Omental fat pad (tissue), 4 donors: ENCODE measurements around the gene ANKRD63. TPM values are rescaled to one million over a fixed set of nuclear protein-coding genes. Genes with fewer than 3 reads are reported as not detected.

Experiments used
- ATAC-seq: fragments of 150-250 bp; one replicate; pipeline ENCODE4 v1.9.1; 2016; ENCODE audit warnings: mild to moderate bottlenecking, moderate library complexity; ENCODE audit not compliant: low FRiP score
- DNase-seq: peaks from one replicate; pipeline ENCODE4 v3.0.0-alpha.2; 2019; ENCODE audit warnings: low spot score
- total RNA-seq, 4 donors: library from RNA; depleted of rRNA; stranded (reverse); fragments of >200 nt; gene quantifications; one replicate each; pipeline ENCODE4 v1.1.0, GENCODE V29; 2016
- TF ChIP-seq, protein P1 (sequence below), 3 donors: fragments of 450-650 bp; IDR thresholded peaks; one replicate each; pipeline ENCODE4 v1.5.1; 2016 to 2017; ENCODE audit warnings: antibody characterized with exemption in 3 of 3, mild to moderate bottlenecking in 3 of 3, moderate library complexity in 2 of 3

ANKRD63 gene
- total RNA-seq, 4 donors from 2014 or later = not detected

DNA sequence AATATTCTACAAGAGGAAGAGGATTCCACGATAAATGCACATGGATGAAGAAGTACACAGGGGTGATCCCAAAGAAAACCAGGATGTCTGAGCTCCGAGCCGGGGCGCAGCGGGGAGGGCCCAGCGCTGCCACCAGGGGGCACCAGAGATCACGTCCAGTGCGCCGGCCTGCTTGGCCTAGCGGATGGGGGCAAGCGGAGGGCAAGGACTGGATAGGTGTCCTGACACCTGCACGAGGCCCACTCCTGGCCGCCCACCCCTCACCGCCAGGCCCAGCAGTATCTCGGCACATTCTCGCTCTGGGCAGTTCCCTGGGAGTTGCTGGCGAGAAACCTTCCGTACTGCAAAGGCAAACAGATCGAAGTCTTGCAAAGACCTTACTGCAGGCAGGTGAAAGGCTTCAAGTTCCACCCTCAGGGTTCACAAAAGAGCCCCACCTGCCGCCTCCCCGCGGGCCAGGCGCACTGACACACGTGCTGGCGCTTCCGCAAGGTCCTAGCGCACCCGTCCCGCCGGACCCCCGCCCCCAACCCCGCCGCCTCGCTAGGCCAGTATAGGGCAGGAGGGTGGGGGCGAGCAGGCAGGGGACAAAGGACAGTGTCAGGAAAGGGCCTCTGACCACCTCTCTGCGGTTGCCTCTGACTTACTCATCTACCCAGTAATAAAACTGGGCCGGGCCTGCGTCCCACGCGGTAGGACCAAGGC, 3.3 kb downstream of the ANKRD63 start:
- TF ChIP-seq, protein P1, sequence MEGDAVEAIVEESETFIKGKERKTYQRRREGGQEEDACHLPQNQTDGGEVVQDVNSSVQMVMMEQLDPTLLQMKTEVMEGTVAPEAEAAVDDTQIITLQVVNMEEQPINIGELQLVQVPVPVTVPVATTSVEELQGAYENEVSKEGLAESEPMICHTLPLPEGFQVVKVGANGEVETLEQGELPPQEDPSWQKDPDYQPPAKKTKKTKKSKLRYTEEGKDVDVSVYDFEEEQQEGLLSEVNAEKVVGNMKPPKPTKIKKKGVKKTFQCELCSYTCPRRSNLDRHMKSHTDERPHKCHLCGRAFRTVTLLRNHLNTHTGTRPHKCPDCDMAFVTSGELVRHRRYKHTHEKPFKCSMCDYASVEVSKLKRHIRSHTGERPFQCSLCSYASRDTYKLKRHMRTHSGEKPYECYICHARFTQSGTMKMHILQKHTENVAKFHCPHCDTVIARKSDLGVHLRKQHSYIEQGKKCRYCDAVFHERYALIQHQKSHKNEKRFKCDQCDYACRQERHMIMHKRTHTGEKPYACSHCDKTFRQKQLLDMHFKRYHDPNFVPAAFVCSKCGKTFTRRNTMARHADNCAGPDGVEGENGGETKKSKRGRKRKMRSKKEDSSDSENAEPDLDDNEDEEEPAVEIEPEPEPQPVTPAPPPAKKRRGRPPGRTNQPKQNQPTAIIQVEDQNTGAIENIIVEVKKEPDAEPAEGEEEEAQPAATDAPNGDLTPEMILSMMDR (IDR thresholded peaks at IDR 0.05) = peak in 2 of 3 donors; percentile 68 to 70
- ATAC-seq (peak; percentile 29), DNase-seq (peak; percentile 77)

DNA sequence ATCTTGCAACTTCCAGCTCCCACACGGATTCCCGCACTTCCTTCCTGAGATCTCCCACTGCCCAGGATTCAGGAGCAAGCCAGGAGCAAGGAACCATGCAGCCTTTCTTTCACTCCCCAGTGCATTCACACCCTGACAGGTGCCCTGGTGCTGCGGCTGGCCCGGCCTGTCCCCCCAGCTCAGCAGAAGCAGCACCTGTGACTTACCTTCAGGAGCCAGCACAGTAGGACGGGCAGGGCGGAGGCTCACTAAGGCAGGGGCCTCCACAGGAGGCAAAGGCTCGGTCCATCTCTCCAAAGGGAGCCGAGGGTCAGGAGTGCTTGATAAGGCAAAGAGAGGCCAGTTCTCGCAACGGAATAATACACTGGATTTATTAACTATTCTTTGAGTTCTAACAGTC, 4.8 kb downstream of the ANKRD63 start:
- DNase-seq (no peak), ATAC-seq (no peak)
- TF ChIP-seq, protein P1 (IDR thresholded peaks at IDR 0.05) = no peak

DNA sequence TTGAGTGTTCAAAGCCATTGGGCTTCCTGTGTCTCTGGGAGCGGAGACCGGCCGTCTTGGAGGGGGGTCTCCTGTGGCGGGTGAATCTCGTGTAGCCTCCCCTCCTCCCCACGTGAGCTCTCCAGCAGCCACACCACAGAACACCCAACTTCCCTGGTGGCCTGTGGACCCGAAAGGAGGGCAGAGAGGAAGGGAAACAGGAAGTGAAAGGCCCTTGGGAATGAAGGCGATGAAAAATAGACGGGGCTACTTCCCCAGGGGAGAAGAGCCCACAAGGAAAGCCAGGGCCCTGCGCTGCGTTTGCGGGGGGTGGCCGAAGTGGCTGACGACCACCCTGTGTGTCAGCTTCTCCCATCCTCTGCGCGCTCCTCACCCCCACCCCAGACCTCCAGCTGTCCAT, 5.4 kb downstream of the ANKRD63 start:
- TF ChIP-seq, protein P1 (IDR thresholded peaks at IDR 0.05) = no peak
- DNase-seq = no peak
- no peak for ATAC-seq

DNA sequence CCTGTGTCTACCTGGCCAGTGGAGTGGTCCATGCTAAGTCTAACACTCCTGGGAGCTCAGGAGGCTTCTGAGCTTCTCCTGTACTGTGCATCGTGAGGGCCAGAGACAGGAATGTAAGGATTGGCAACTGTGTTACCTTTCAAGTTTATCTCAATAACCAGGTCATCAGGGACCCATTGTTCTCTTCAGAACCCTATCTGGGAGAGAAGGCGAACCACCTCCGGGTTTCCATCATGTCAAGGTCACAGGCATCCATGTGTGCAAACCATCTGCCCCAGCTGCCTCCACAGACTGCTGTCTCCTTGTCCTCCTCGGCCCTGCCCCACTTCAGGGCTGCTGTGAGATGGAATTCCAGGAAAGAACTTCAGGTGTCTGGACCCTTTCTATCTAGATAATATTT, 5.9 kb downstream of the ANKRD63 start:
- ATAC-seq = no peak
- TF ChIP-seq, protein P1 (IDR thresholded peaks at IDR 0.05) = no peak
- no peak for DNase-seq

DNA sequence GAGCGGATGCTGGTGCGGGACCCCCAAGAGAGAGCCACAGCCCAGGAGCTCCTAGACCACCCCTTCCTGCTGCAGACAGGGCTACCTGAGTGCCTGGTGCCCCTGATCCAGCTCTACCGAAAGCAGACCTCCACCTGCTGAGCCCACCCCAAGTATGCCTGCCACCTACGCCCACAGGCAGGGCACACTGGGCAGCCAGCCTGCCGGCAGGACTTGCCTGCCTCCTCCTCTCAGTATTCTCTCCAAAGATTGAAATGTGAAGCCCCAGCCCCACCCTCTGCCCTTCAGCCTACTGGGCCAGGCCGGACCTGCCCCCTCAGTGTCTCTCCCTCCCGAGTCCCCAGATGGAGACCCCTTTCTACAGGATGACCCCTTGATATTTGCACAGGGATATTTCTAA, 6.9 kb downstream of the ANKRD63 start:
- TF ChIP-seq, protein P1 (IDR thresholded peaks at IDR 0.05) = no peak
- ATAC-seq (no peak), DNase-seq (no peak)

DNA sequence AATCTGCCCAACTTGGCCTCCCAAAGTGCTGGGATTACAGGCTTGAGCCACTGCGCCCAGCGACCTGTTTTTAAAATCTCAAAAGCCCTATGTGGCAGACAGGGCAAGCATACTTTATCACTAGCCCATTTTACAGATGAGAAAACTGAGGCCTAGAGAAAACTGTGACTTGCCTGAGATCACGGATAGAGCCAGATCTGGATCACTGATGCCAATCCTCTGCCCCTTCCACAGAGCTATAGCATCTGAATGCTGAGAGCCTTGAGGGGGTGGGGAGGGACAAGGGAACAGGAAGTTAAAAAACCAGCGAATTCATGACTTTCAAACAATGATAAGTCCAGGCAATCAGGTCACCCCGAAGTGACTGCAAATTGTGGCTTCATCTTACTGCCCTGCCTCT, 7.3 kb downstream of the ANKRD63 start:
- ATAC-seq (no peak), DNase-seq (no peak)
- TF ChIP-seq, protein P1 (IDR thresholded peaks at IDR 0.05) = no peak
